HS-5 (cell line): ENCODE results near the gene MAPK7.

Experiments
- DNase-seq: peaks from one replicate; pipeline ENCODE4 v3.0.0-alpha.2; 2012; ENCODE audit warnings: low read depth

Gene MAPK7

DNA sequence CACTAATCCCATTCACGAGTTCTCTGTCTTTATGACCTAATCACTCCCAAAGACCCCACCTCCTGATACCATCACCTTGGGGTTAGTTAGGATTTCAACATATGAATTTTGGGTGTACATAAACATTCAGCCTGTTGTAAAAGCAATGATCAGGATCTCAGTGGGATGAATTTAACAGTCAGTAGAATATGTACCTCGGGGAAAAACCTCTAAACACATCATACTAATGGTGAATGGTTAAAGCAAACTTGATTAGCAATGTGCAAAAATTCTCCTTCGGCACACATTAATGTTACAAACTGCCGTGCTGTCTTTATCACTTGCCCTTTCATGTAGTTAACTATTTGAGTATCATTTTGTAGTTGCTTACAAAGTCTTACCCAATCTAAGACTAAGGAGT lies 42.9 kb downstream of the MAPK7 start:
- no peak for DNase-seq

DNA sequence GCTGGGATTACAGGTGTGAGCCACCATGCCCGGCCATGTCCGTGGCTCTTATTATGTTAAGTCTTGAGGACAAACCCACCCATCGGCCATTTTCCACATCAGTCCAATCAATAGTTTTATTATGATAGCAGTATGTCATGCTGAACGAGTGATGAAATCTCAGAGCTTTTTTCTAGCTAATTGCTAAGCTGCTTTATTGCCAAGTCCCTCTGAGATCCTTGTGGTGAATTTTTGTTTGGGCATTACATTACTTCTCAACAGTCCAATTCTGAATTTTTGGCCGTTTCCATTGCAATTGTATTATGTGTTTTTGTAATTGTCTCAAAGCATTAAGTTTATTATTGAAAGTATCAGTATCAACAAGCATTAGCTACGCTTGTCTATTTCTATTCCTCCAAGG lies 43.6 kb downstream of the MAPK7 start:
- no peak for DNase-seq

DNA sequence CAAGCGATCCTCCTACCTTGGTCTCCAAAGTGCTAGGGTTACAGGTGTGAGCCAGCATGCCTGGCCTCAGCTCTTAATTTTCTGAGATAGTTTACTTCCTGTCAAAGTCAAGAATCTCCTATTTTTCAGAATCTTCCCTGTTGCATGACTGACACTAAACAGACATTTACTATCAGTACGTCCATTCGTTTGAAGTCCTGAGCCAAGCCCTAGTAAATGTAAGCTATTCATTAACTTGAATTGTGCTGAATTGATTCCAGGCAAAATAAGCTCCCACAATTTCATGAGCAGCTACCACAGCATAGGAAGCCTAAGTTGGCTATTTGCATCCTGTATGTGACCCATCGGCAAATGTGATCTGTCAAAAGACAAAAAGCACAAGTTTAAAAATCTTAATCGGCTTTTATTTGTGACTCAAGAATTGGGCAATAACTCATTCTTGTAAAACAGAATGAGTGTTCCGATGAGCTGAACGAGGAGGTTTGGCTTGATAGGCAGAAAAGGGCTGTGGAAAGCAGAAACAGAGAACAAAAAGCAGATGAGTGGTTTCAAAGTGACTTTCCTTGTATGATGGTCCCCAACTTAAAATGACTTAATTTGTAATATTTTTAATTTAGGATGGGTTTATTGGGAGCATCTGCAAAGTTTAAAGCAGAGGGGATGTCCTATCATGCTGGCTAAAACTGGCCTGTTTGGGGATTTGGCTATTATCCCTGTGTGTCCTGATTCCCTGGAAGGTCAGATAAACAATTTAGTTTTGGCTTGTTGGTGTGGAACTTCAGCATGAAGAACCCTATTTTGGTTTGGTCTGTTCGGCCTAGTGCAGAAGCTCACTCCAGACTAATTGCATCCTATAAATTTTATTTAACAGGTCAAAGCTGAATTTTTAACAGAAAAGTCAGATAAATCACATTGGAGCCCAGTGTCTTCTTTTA lies 46.9 kb downstream of the MAPK7 start:
- DNase-seq, result no peak

DNA sequence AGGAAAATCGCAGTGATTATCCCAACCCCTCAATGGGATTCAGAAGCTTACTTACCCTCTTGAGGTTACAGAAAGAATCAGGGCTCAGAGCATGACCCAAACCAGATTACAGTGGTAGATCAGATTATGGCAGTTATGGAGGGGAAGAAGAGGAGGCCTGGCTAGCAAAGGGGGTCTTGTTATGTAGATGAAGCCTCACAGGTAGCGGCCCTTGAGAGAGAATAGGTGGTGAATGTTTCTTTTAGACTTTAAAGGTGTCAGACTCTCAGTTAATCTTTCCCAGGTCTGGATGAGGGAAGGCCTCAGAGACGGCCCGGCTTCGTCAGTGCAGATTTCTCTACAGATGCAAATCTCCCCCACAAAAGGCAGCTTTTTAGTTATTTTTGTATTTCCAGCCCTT lies 48.3 kb downstream of the MAPK7 start:
- no peak for DNase-seq

DNA sequence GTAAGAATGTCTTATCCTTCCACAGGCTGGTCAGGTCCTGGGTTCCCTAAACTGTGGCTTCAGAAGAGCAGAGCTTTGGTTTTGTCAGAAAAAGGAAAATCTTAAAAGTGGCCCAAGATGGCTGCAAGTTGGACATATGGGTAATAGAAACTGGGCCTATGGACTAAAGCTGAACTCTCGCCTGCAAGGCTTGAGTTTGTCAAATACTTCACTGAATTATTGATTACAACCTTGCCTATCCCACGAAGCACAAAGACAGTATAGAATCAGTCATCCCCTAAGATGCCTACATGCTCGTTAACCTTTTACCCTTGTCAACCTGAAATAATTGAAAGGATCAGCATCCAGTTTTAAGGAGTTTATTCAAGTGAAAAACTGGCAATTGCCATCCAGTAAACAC lies 53.4 kb downstream of the MAPK7 start:
- DNase-seq, result no peak
